HepG2 (cell line): Measurements from ENCODE around the gene COASY. TPM values are rescaled to one million over a fixed set of nuclear protein-coding genes. Genes with fewer than 3 reads are reported as not detected.

Source experiments
- BCLAF1 ChIP-seq: fragments of 450-650 bp; IDR thresholded peaks from 2 replicates; pipeline ENCODE4 v1.6.1; 2017; ENCODE audit warnings: mild to moderate bottlenecking
- CBFB ChIP-seq: sonication (generic); formaldehyde crosslinking; IDR thresholded peaks from 2 replicates; pipeline ENCODE4 v1.4.0; 2020; ENCODE audit warnings: missing genetic modification reagents
- FOXO1 ChIP-seq: sonication (generic); formaldehyde crosslinking; IDR thresholded peaks from 2 replicates; pipeline ENCODE4 v1.4.0; 2020; ENCODE audit warnings: missing genetic modification reagents
- HNRNPLL ChIP-seq: fragments of 200-400 bp; formaldehyde crosslinking; IDR thresholded peaks from 2 replicates; pipeline ENCODE4 v1.6.1; 2017; ENCODE audit warnings: mild to moderate bottlenecking, low read depth, low read length; ENCODE audit not compliant: poor library complexity, severe bottlenecking
- IRF2 ChIP-seq: IDR thresholded peaks from 2 replicates; pipeline ENCODE4 v1.6.1; 2018; ENCODE audit warnings: missing genetic modification reagents, missing compliant biosample characterization
- KAT2B ChIP-seq: fragments of 150-350 bp; IDR thresholded peaks from 2 replicates; pipeline ENCODE4 v1.6.1; 2014; ENCODE audit warnings: low read depth, low read length, borderline replicate concordance
- KMT2A ChIP-seq: sonication (generic); formaldehyde crosslinking; IDR thresholded peaks from 2 replicates; pipeline ENCODE4 v1.4.0; 2020; ENCODE audit warnings: missing genetic modification reagents
- MTERF4 ChIP-seq: sonication (generic); formaldehyde crosslinking; IDR thresholded peaks from 2 replicates; pipeline ENCODE4 v1.8.0; 2023; ENCODE audit warnings: mild to moderate bottlenecking, missing genetic modification reagents
- NPAS2 ChIP-seq: sonication (generic); formaldehyde crosslinking; IDR thresholded peaks from 2 replicates; pipeline ENCODE4 v1.8.0; 2022; ENCODE audit warnings: mild to moderate bottlenecking, missing genetic modification reagents, borderline replicate concordance
- RBAK ChIP-seq: sonication (generic); formaldehyde crosslinking; IDR thresholded peaks from 2 replicates; pipeline ENCODE4 v1.5.1; 2020; ENCODE audit warnings: mild to moderate bottlenecking, missing genetic modification reagents
- SOX13 ChIP-seq, 3 experiments: fragments of 450-650 bp in 1 of 3; sonication (generic) in 1 of 3; formaldehyde crosslinking in 1 of 3; IDR thresholded peaks in 2 of 3; conservative IDR thresholded peaks in 1 of 3; 2 replicates each; pipeline versions ENCODE4 v1.5.0 to v1.6.1; 2016 to 2020; ENCODE audit warnings: antibody characterized with exemption in 1 of 3, mild to moderate bottlenecking in 1 of 3, missing compliant biosample characterization in 1 of 3, missing genetic modification reagents in 1 of 3, moderate library complexity in 1 of 3
- STAG1 ChIP-seq: sonication (generic); formaldehyde crosslinking; IDR thresholded peaks from 2 replicates; pipeline ENCODE4 v1.4.0; 2020; ENCODE audit warnings: missing genetic modification reagents
- TBP ChIP-seq: sonication (generic); formaldehyde crosslinking; IDR thresholded peaks from 2 replicates; pipeline ENCODE4 v1.5.0; 2020; ENCODE audit warnings: missing genetic modification reagents
- THAP7 ChIP-seq: sonication (generic); formaldehyde crosslinking; IDR thresholded peaks from 2 replicates; pipeline ENCODE4 v1.8.1; 2023; ENCODE audit warnings: mild to moderate bottlenecking, missing genetic modification reagents
- ZNF142 ChIP-seq: sonication (generic); formaldehyde crosslinking; IDR thresholded peaks from 2 replicates; pipeline ENCODE4 v1.4.0; 2020; ENCODE audit warnings: missing genetic modification reagents
- ZNF160 ChIP-seq: sonication (generic); formaldehyde crosslinking; IDR thresholded peaks from 2 replicates; pipeline ENCODE4 v1.8.0; 2022; ENCODE audit warnings: mild to moderate bottlenecking, inconsistent platforms, missing genetic modification reagents
- ZNF180 ChIP-seq: sonication (generic); formaldehyde crosslinking; IDR thresholded peaks from 2 replicates; pipeline ENCODE4 v1.4.0; 2020; ENCODE audit warnings: low read depth, missing genetic modification reagents, borderline replicate concordance
- ZNF614 ChIP-seq: IDR thresholded peaks from 2 replicates; pipeline ENCODE4 v1.6.1; 2018; ENCODE audit warnings: missing biosample characterization, missing genetic modification reagents, inconsistent platforms, borderline replicate concordance
- ZNF878 ChIP-seq: sonication (generic); formaldehyde crosslinking; IDR thresholded peaks from 2 replicates; pipeline ENCODE4 v1.8.1; 2023; ENCODE audit warnings: mild to moderate bottlenecking, missing genetic modification reagents, moderate library complexity
- polyA plus RNA-seq, 8 experiments: library from polyadenylated mRNA; depleted of rRNA in 3 of 8; stranded (reverse) in 7 of 8; unstranded in 1 of 8; fragments of >200 nt; fragmentation: Illumina TruSeq in 4 of 8; extraction: Trizol in 4 of 8; gene quantifications; 2 replicates each; pipeline versions ENCODE4 v1.2.1 to v1.2.3, GENCODE V29; 2011 to 2016; ENCODE audit warnings: low read depth in 4 of 8, missing spikeins in 1 of 8, mixed read lengths in 1 of 8; ENCODE audit not compliant: insufficient read depth in 1 of 8
- total RNA-seq, 5 experiments: library from RNA; depleted of rRNA; stranded (reverse); fragments of >200 nt; fragmentation: Illumina TruSeq; extraction: Trizol; gene quantifications; 2 replicates each; pipeline ENCODE4 v1.2.3, GENCODE V29; 2016; ENCODE audit warnings: low read depth in 1 of 5

COASY gene
- total and polyA plus RNA-seq, 2 of the 13 experiments (the other 11 are each of a cell fraction or from before 2014, with no cell fraction given) = 90.7 to 125 TPM

- no peak for TF ChIP-seq ZNF180 (CRISPR knock-in tag)
- peak; percentile 77 for TF ChIP-seq KMT2A (CRISPR knock-in tag)
- no peak; the same call in 1 of the 2 replicates for TF ChIP-seq ZNF160 (CRISPR knock-in tag)
- TF ChIP-seq RBAK (CRISPR knock-in tag) = peak; percentile 1; the same call in 1 of the 2 replicates
- no peak for TF ChIP-seq KAT2B
- peak; percentile 46; the same call in 1 of the 2 replicates for TF ChIP-seq CBFB
- TF ChIP-seq ZNF614 (CRISPR knock-in tag) = peak; percentile 75
- TF ChIP-seq MTERF4 (CRISPR knock-in tag) = no peak; the same call in 1 of the 2 replicates
- TF ChIP-seq SOX13 (IDR thresholded peaks at IDR 0.05) = peak; percentile 27; the same call in 1 of the 2 replicates
- TF ChIP-seq SOX13 (CRISPR knock-in tag; conservative IDR thresholded peaks at IDR 0.05 in 1 of 2, IDR thresholded peaks at IDR 0.05 in 1 of 2) = peak; percentile 54 to 65; a peak in 1 of 4 replicates
- TF ChIP-seq THAP7 (CRISPR knock-in tag) = peak; percentile 92
- peak; percentile 61 for TF ChIP-seq HNRNPLL
- TF ChIP-seq BCLAF1 = no peak
- TF ChIP-seq ZNF878 (CRISPR knock-in tag) = no peak
- no peak for TF ChIP-seq ZNF142 (CRISPR knock-in tag)
- no peak; the same call in 1 of the 2 replicates for TF ChIP-seq FOXO1 (CRISPR knock-in tag)
- TF ChIP-seq IRF2 (CRISPR knock-in tag) = peak; percentile 89
- no peak for TF ChIP-seq NPAS2 (CRISPR knock-in tag)
- peak; percentile 1; the same call in 1 of the 2 replicates for TF ChIP-seq STAG1 (CRISPR knock-in tag)
- peak; percentile 23; the same call in 1 of the 2 replicates for TF ChIP-seq TBP (CRISPR knock-in tag)
Measured at GRCh38 chr17:42566883-42567573, 5.1 kb downstream of the COASY start, which contains the start of gene MLX (continued).
